Stromal cell of bone marrow (primary cell): Measurements from ENCODE around the gene G2E3.

Experiments
- DNase-seq: peaks from one replicate; pipeline ENCODE4 v3.0.0-alpha.2; 2012; ENCODE audit warnings: low read depth

The G2E3 gene

GRCh38 chr14:30655658-30656057, 96.7 kb downstream of the G2E3 start:
- DNase-seq = no peak

- DNase-seq = peak; percentile 9
These were observed 97.3 kb downstream of the G2E3 start for GRCh38 chr14:30656190-30656632.

DNA sequence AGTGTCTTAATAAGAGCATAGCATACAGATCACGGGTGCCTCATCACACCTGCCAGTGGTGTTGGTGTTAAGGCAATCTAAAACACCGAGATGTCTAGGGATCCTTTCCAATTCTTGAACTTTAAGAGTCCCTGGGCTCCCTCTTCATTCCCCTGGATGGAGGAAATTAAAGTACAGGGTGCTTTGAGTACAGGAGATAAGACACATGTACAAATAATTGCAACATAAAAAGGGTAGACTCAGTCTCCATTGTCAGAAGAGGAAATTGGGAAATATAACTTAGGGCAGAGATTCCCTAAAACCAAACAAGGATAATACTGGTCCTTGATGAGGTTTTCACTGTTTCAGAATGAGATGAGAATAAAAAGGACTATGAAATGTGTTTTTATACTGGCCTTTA, 98.1 kb downstream of the G2E3 start:
- no peak for DNase-seq

- DNase-seq = no peak
These were observed 98.7 kb downstream of the G2E3 start for GRCh38 chr14:30657606-30658163.

- no peak for DNase-seq
These were observed 99.7 kb downstream of the G2E3 start for GRCh38 chr14:30658645-30659044.

DNA sequence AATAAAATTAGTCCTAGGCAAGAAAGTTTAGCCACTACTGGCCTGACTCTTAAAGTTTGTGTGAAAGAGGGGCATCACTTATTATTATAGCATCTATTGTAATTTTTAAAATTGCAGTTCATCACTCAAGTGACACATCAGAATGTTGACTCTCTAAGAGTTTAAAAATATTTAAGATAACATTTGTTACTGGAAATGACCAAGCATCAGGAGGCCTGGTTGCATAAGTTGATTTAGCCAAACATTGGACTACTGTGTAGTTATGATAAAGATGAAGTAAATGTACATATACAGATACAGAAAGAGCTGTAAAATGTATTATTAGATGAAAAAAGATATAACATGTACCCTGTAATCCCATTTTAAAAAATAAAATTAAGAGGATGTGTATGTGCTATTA, 110.6 kb downstream of the G2E3 start:
- DNase-seq = no peak
